Esophagus squamous epithelium (tissue), 4 donors: Measurements from ENCODE around the gene SLC20A1.

Source experiments
- CTCF ChIP-seq, 6 experiments: fragments of 450-650 bp in 4 of 6; fragments of 200-600 bp in 2 of 6; sonication (generic) in 2 of 6; IDR thresholded peaks; one replicate each; pipeline ENCODE4 v1.5.1; 2016 to 2019; ENCODE audit warnings: antibody characterized with exemption in 6 of 6, mild to moderate bottlenecking in 4 of 6, moderate library complexity in 4 of 6
- POLR2A ChIP-seq, 4 donors: fragments of 450-650 bp; IDR thresholded peaks; one replicate each; pipeline ENCODE4 v1.6.1; 2017; ENCODE audit warnings: antibody characterized with exemption in 4 of 4, mild to moderate bottlenecking in 4 of 4, moderate library complexity in 3 of 4

DNA sequence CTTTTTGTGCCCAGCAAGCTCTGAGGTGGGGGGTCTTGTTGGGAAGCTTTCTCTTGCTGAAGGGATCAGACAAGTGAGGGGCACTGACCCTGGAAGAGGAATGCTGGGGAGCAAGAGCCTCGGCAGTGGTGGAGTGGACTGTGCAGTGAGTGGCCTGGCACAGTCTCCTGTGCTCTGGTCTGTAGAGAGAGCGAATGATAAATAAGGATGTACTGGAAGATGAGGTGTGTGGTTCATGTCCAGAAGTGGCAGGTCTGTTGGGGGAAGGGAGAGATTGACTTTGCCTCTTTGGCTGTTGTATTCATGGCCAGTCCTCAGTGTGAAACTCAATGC lies 5.3 kb upstream of the SLC20A1 start:
- TF ChIP-seq CTCF (IDR thresholded peaks at IDR 0.05) (no peak), POLR2A (IDR thresholded peaks at IDR 0.05) (no peak)
